Measurements from ENCODE around the gene SIGLEC15.
"Not testable (repeated sequence)": the region's sequence is repeated elsewhere in the genome, so short reads cannot be mapped to it uniquely, and the experiment has no call there.

Gene SIGLEC15

DNA sequence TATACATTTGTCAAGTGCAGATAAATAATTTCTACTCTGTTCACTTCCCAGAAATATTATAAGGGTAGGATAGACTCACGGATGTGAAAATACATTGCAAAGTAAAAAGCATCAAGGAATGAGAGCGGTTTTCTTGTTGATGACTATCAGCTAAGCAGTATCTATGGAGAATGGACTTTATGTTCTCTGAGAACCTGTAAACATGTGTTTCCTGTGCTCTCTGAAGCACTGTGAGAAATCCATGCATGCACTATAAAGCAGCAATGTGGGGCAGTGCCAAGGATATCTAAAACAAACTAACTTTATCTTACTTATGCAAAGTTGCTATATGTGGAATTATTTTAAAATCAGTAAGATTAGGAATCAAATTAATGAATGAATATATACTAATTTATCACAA is 4.4 kb upstream of the SIGLEC15 start:
- DNase-seq: no peak

DNA sequence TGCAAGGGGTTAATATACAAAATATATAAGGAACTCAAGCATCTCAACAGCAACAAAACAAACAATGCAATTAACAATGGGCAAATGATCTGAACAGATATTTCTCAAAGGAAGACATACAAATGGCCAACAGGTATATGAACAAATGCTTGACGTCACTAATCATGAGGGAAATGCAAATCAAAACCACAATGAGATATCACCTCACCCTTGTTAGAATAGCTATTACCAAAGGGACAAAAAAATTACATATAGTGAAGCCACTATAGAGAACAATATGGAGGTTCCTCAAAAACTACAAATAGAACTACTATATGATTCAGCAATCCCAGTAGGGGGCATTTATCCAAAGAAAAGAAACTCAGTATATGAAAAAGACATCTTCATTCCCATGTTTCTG is 3.8 kb upstream of the SIGLEC15 start:
- no peak for DNase-seq

- no peak for DNase-seq
Measured at GRCh38 chr18:45826084-45826483, 609 bp downstream of the SIGLEC15 start.

DNA sequence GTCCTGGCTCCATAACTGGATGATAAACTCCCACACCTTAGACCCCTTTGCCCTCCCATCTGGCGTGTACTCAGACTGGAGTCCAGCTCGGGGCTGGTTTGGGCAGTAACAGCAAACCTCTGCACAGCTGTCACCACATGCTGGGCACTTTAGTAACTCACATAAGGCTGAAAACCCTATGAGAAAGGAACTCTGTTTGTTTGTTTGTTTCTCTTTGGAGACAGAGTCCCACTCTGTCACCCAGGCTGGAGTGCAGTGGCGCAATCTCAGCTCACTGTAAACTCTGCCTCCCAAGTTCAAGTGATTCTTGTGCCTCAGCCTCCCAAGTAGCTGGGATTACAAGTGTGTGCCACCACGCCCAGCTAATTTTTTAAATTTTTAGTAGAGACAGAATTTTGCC is 1.2 kb downstream of the SIGLEC15 start:
- DNase-seq: not testable (repeated sequence)

DNA sequence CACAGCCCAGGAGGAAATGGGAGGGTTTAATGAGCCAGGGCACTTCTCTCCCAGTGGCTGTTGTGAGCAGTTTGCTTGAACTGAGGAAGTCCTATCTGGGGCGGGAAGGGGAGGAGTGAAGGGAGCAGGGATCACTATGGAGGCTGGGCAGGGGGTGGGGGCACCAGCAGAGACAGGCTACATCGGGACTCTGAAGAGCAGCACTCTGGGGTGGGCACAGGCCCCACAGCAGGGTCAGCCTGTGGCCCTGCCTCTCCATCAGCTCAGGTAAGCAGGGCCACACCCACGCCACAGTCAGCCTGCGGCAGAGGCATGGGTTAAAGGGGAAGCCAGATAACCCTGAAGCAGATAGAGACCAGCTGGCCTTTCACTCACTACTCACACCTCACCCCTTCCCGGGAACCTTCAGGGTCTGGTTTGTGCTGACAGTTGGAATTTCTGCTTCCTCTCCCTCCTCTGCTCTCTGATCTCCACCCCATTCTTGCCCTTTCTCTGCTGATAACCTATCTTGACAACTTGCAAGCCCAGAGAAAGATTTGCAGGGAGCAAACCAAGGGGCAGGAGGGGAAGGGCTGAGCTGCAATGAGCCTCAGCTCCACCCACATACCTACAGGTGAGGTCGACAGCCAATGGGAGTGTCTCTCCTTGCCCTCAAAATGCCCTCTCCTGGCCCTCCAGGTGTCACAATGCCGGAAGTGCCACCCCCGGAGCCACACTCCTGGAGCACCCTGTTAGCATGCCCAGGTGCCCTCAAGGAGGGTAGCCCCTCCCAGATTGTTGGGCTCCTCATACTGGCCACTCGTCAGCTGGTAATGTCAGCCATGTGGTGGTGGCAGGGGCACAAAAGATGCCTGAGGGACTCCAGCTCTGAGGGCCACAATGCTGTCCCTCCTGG is 3.7 kb downstream of the SIGLEC15 start:
- no peak for DNase-seq

DNA sequence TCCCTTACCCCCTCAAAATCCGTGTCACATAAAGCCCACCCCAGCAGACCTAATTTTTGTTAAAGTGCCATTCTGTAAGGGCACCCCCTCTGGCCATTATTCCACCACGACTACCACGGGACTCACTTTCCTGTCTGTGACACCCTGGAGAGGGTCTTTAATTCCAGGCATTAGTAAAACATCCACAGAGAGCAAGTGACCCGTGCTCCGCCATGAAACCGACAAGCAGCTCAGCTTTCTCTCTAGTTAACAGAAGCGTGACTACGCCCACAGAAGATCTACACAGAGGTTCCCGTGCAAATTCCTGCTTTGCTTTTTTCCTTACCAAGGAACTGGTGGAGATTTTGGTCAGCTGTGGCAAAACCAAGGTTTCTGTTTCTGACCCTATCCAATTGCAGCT is 4.4 kb downstream of the SIGLEC15 start:
- DNase-seq: no peak

DNA sequence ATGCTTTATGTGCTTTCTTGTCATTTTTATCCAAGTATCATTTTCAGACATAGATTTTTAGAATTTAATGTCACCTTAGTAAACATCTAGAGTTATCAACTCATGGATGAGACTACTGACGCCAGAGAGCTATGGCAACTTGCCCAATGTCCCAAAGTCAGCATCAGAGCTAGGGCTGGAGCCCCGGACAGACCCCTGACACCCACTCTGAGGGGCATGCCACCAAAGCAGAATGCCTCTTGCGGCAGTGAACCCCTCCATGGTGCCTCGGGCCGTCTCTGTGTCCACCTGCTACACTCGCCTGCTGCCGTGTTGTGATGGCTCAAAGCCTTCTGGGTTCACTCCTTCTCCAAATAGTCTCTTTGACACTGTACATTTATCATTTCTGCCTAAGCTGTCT is 5.4 kb downstream of the SIGLEC15 start:
- no peak for DNase-seq

- DNase-seq: no peak
Measured at GRCh38 chr18:45833846-45834245, 8.4 kb downstream of the SIGLEC15 start.

DNA sequence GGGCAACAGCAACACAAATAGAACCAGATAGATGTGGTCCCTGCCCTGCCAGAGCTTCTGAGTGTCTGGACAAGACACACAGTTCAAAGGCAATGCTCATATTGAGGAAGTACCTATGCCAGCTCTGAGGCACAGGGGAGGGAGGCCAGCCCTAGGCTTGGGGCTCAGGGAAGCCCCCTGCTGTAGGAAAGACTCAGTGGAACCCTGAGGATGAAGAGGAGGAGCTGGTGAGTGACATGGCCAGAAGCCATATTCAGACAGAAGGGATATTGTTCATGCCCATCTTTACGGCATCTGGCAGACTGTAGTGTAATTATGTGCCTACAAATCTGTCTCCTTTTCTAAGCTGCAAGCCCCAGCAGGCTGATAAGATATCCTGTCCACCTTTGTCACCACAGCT is 8.8 kb downstream of the SIGLEC15 start:
- DNase-seq: no peak

- no peak for DNase-seq
Measured at GRCh38 chr18:45835057-45835636, 9.7 kb downstream of the SIGLEC15 start.

- DNase-seq: no peak
Measured at GRCh38 chr18:45836242-45837205, 11.0 kb downstream of the SIGLEC15 start.

GRCh38 chr18:45837283-45838070 is 12.0 kb downstream of the SIGLEC15 start:
- peak; percentile 46 for DNase-seq

- no peak for DNase-seq
Measured at GRCh38 chr18:45838302-45839070, 13.0 kb downstream of the SIGLEC15 start.

DNA sequence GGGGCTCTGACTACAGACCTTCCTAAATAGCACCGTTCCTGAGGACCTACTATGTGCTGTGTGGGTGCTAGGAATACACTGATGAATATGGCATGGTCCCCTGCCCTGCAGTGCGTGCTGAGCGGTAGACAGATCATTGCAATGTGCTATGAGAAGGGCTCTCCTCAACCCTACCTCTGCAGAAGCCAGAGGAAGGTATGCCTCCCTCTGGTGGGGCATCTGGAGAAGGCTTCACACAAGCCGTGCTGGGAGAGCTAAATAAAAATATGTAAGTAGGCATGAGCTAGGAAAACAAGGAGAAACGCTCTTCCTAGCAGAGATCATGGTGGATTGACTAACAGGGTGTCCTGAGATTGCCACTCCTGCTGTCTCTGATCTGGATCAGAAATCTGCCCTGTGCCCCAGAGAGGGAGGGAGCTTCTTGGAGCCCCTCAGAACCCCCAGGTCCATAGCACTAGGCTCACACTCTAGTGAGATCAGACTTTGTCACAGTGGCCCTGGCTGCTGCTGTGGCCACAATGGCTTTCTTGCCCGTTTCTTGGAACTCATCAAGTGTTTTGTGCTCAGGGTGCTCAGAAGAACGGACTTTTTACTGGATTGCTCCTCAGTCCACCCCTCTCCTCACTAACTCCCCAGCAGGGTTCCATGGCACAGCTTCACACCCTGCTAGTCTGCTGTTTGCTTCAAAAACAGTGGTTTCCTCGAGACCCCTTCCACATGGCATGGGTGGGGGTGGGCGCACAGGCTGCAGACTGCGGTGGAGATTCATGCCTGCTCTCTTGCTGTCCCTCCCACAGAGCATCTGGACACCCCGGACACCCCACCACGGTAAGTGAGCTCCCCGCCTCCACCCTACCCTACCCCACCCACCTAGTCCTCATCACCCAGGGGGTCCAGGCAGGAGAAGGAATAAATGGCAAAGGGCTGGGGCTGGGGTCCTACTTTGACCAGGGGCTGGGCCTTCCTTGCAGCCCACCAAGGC is 14.2 kb downstream of the SIGLEC15 start:
- DNase-seq: no peak

DNA sequence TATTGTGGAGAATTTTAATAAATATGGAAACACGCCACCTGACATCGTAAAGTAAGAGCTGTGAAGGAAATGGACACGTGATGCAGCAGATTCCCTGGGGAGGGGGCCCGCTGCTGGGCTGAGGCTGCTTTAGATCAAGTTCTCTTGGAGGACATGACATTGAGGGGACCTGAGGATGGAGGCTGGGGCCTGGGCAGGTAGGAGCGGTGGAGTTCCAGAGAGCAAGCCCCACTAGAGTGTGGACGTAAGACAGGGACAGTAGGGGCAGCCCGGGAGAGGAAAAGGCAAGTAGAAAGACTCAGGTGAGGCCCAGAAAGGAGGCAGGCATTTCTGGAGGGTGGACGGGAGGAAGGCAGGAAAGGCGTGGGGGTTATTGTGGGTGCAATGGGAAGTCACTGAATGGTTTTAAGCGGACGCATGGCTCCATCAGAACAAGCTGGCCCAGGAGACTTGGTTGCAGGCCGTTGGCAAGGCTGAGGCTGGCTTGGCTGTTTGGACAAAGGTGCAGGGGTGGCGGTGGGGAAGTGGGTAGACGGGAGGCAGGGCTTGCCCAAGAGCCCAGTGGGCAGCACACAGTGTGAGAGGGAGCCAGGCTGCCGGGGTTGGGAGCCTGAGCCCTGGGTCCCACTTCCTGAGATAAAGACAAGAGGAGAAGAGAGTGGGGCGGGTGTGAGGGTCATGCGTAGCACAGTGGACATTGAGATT is 15.7 kb downstream of the SIGLEC15 start:
- DNase-seq: no peak

DNA sequence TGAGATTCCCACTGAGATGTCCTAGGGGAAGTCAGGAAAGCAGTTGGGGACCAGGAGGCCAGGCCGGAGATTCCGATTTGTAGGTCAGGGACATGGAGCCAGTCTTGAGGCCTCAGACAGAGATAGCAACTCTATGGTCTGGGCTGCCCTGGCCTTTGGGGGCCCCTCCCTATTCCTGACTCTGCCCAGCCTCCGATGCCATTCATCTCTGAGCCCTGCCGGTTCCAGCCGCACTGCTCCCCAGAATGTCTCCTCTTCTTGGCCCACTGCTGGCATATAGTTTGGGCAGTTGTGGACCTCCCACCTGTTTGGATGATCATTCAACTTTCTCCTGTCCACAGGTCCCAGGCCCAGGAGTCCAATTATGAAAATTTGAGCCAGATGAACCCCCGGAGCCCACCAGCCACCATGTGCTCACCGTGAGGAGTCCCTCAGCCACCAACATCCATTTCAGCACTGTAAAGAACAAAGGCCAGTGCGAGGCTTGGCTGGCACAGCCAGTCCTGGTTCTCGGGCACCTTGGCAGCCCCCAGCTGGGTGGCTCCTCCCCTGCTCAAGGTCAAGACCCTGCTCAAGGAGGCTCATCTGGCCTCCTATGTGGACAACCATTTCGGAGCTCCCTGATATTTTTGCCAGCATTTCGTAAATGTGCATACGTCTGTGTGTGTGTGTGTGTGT is 16.4 kb downstream of the SIGLEC15 start:
- no peak for DNase-seq

DNA sequence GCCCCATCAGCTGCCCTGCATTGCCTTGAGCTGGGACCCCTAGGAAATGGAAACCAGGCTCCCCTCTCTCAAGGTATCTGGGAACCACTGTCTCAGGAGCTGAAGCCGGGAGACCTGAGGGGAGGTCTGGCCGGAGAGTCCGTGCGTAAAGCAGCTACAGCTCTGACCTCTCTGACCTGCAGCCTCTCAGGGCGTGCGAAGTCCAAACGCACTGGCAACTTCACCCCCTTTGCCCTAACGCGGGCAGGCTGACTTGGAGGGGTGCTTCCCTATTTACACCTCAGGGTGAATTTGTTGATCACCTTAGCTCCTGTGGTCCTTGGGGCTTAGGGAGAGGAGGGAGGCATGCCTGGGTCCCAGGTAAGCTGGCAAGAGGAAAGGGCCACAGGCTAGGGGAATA is 17.5 kb downstream of the SIGLEC15 start:
- no peak for DNase-seq

GRCh38 chr18:45844938-45845337 is 19.5 kb downstream of the SIGLEC15 start:
- no peak for DNase-seq

- DNase-seq: no peak
Measured at GRCh38 chr18:45845410-45845809, 19.9 kb downstream of the SIGLEC15 start.
